ENCODE results near the gene PCBP3.
"Not testable (repeated sequence)": the region's sequence is repeated elsewhere in the genome, so short reads cannot be mapped to it uniquely, and the experiment has no call there.

PCBP3 gene

GRCh38 chr21:45828580-45829570, 185.3 kb downstream of the PCBP3 start:
- no peak for DNase-seq (ENCODE audit: low read depth)

DNA sequence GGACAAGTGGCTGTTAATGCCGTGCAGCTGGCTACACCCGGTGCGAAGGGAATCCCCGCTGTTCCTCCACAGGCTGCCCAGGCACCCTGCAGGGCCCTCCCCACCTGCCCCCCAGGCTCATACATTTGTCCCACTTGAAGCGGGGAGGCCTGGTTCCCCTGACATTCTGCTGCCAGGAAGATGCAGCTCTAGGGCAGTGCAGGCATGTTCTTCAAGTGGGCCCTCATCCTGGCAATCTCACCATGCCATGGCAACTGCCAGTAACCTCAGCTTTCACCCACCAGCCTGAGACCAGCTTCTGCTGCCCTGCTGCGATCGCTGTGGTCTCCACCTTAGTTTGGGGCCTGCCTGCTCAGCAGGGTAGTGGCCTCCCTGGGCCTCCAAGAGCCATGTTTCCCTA, 186.1 kb downstream of the PCBP3 start:
- no peak for DNase-seq (ENCODE audit: low read depth)

- DNase-seq (ENCODE audit: low read depth), result no peak
These were observed 186.7 kb downstream of the PCBP3 start for GRCh38 chr21:45830221-45830640.

- DNase-seq (ENCODE audit: low read depth), result no peak
These were observed 187.3 kb downstream of the PCBP3 start for GRCh38 chr21:45830720-45831366.

- DNase-seq (ENCODE audit: low read depth), result no peak
These were observed 188.6 kb downstream of the PCBP3 start for GRCh38 chr21:45831991-45832740.

DNA sequence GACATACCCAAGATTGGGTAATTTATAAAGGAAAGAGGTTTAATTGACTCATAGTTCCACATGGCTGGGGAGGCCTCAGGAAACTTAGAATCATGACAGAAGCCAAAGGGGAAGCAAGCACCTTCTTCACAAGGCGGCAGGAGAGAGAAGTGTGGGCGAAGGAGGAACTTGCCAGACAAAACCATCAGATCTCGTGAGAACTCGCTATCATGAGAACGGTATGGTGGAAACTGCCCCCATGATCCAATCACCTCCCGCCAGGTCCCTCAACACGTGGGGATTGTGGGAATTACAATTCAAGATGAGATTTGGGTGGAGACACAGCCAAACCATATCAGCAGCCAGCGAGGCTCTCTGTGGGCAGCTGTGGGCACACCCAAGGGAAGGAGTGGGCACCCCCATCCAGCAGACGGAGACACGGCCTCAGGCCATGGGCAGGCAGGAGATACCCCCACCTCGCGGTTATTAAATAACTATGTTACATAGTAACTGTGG, 189.3 kb downstream of the PCBP3 start:
- not testable (repeated sequence) for DNase-seq (ENCODE audit: low read depth)

DNA sequence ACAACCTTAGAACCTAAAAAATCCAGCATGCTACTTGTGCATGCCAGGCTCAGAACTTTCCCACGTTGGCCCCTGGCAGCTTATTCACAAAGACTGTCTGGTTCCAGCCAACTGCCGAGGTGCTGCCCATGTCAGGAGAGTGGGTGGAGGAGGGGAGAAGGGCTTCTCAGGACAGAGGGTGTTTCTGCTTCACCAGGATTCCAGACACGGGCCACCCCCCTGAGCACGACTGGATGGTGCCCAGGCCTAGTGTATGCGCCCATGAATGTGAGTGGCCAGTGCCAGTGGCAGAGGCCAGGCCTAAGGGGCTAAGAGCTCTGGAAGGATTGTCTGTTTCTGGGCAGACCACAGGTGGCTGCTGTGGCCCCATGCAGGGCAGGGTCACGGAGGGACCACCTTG, 189.9 kb downstream of the PCBP3 start:
- no peak for DNase-seq (ENCODE audit: low read depth)

DNA sequence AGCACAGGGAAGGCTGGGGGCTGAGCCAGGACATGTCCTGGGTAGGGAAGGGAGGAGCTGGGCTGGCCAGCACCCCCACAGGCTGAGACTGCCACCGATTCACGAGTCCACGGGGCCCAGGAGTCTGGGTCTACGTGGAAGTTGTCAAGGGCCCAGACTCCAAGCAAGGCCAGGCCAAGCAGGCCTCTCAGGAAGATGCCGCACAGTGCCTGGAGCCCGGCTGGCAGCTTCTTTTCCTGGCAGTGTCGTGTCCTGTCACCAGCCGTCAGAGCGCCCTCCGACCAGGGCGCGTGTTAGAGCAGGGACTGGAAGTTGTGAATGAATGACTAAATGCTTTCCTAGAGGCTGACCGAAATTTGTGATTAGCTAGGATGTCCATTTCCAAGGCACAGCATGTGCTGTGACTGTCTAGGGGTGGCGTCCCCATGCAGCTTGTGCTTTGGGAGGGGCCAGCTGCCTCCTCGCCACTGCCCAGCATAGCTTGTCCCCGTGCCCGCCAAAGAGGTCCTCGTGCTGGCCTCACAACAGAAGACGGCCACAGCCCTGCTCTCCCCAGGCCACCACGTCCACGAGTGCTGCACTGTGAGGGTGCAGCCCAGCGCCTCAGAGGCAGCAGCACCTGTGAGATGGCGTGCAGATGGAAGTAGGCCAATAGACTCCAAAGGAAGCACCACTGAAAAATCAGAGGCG, 190.6 kb downstream of the PCBP3 start:
- DNase-seq (ENCODE audit: low read depth), result no peak

GRCh38 chr21:45834821-45835293, 191.3 kb downstream of the PCBP3 start:
- no peak for DNase-seq (ENCODE audit: low read depth)

GRCh38 chr21:45835301-45836267, 192.1 kb downstream of the PCBP3 start:
- DNase-seq (ENCODE audit: low read depth), result no peak

- DNase-seq (ENCODE audit: low read depth), result no peak
These were observed 192.7 kb downstream of the PCBP3 start for GRCh38 chr21:45836268-45836655.

DNA sequence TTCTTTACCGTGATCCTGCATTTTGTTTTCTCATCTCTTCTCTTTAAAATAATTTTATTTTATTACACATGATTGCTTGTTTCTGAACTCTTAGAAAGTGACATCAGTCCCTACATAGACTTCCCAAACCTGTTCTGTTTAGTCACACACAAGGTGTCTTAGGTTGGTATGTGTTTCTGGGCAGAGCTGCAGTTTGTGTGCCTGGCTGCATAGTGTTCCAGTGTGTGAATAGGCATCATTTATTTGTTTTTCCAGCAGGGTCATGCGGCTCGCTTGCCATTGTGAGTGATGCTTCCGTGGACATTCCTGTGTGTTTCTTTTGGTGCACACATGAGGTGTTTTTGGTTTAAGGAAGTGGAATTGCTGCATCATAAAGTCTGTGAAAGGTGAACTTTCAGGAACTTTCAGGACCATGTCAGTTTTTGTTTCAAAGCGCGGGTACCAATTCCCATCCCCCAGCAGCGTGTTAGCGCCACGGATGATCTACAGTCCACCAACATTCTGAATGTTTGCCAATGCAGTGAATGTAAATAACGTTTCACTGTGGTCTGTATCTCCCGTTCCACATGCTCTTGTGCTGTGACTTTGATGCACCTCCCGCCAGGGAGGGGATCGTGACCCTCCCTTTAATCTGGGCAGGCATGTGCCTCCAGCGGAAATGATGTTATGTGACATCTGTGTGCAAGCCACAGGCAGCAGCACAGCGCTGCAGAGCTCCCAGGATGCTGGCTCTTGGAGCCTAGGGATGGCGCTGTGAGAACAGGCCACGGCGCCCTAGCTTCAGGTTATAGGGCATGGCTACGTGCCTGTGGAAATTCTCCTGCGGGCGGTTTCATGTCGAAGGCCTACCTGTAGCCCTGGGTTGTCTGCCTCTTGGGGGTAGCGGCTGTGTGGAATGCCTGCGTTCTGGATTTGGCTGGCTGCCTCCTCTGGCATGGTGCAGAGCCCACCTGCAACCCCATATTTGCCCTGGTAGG, 193.5 kb downstream of the PCBP3 start:
- no peak for DNase-seq (ENCODE audit: low read depth)

GRCh38 chr21:45837936-45838335, 194.4 kb downstream of the PCBP3 start:
- no peak for DNase-seq (ENCODE audit: low read depth)

DNA sequence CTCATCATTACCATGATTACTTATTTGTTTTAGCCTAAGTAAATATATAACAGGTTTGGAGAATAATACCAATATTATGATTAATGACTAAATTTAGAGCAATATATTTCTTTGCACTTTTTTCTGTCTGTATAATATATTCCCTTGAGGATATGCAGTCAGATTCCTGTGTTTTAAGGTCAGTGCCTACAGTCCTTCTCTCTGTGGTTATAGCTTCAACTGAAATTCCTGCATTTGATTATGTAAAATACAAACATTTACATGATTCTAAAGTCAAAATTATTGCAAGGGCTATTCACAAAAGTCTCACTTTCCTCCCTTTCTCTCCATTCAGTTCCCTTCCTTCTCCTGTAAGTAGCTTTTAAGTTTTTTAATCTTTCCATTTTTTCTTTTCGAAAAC, 195.1 kb downstream of the PCBP3 start:
- no peak for DNase-seq (ENCODE audit: low read depth)

- DNase-seq (ENCODE audit: low read depth), result no peak
These were observed 195.7 kb downstream of the PCBP3 start for GRCh38 chr21:45839274-45839673.

DNA sequence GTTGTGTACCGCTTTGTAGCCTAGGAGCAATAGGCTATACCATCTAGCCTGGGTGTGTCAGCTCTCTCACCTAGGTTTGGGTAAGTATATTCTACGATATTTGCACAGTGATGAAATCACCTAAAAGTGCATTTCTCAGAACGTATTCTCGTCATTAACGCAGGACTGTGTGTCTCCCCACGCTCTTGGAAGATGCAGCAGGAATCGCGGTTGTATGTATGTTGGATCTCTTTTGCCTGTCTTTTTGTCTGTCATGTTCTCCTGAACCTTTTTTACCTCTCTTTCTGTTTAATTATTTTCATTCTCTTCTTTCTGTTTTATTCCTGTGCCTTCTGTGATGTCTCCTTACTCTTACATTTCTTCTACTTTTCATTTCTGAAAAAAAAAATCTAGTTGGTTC, 197.5 kb downstream of the PCBP3 start:
- DNase-seq (ENCODE audit: low read depth), result no peak

DNA sequence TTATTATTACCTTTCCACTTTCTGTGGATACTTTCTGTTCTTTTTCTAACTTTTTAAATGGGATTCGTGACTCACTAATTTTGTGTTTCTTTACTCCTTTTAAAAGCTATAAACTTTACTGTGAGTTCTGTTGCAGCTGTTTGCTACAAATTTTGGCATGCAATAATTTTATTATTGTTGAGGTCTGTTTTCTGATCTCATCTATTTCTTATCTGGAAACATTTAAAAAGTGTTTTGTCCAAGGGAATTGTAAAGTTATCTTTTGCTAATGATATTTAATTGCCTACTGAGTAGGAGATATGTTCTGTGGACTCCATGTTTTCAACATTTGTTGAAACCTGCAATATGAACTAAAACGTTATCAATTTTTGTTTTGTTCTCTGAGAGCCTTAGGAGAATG, 199.9 kb downstream of the PCBP3 start:
- DNase-seq (ENCODE audit: low read depth), result no peak

GRCh38 chr21:45844181-45844580, 200.7 kb downstream of the PCBP3 start:
- DNase-seq (ENCODE audit: low read depth), result no peak

DNA sequence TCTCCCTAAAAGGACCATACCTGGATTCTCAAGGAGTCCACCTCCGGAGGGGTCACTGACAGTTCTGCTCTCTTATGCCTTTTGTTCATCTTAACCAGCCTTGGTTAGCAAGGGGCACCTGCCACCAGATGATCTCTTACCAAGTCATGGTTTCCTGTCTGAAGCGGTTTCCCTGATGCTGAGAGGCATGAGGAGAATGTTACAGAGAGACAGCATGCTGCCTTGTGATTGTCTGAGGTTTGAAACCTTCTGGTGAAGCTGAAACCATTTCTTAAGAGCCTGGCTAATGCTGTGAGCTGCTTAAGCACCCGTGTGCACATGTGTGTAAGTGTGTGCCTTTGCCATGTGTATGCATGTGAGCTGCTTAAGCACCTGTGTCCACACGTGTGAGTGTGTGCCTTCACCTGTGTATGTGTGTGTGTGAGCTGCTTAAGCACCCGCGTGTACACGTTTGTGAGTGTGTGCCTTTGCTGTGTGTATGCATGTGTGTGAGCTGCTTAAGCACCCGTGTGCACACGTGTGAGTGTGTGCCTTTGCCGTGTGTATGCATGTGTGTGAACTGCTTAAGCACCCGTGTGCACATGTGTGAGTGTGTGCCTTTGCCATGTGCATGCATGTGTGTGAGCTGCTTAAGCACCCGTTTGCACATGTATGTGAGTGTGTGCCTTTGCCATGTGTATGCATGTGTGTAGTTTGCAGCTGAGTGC, 201.7 kb downstream of the PCBP3 start:
- DNase-seq (ENCODE audit: low read depth), result no peak

Data from GM04503 (cell line).